Chondrocyte (in vitro differentiated cells): ENCODE data around the gene GGPS1. TPM values are rescaled to one million over a fixed set of nuclear protein-coding genes. Genes with fewer than 3 reads are reported as not detected.

ENCODE experiments used
- DNase-seq: peaks from one replicate; pipeline ENCODE4 v3.0.0; 2021; ENCODE audit warnings: mixed read lengths, low spot score
- H3K27ac Mint-ChIP-seq: one replicate; pipeline ENCODE4 v1.8.0; 2021; ENCODE audit warnings: mild to moderate bottlenecking, moderate library complexity, mixed read lengths; ENCODE audit not compliant: unreplicated experiment
- H3K27me3 Mint-ChIP-seq: 2 replicates; pipeline ENCODE4 v1.8.0; 2021; ENCODE audit warnings: low read depth, mixed read lengths
- H3K36me3 Mint-ChIP-seq: 2 replicates; pipeline ENCODE4 v1.8.0; 2021; ENCODE audit warnings: low read depth, mixed read lengths
- H3K4me1 Mint-ChIP-seq: 2 replicates; pipeline ENCODE4 v1.8.0; 2021; ENCODE audit warnings: low read depth, mild to moderate bottlenecking, mixed read lengths
- H3K4me3 Mint-ChIP-seq: one replicate; pipeline ENCODE4 v1.8.0; 2021; ENCODE audit warnings: mild to moderate bottlenecking, moderate library complexity, mixed read lengths; ENCODE audit not compliant: unreplicated experiment
- H3K9me3 Mint-ChIP-seq: 2 replicates; pipeline ENCODE4 v1.8.0; 2021; ENCODE audit warnings: low read depth, mixed read lengths
- total RNA-seq: library from RNA; stranded (reverse); gene quantifications from 3 replicates; pipeline ENCODE4 v1.2.1, GENCODE V29; 2021
- TF ChIP-seq, protein P1 (sequence below): fragments of 200-600 bp; sonication (generic); IDR thresholded peaks from 2 replicates; pipeline ENCODE4 v1.5.0; 2021; ENCODE audit warnings: antibody characterized with exemption, mild to moderate bottlenecking, moderate library complexity

The GGPS1 gene
- total RNA-seq, 1 donor from 2014 or later: 39.1 TPM

DNA sequence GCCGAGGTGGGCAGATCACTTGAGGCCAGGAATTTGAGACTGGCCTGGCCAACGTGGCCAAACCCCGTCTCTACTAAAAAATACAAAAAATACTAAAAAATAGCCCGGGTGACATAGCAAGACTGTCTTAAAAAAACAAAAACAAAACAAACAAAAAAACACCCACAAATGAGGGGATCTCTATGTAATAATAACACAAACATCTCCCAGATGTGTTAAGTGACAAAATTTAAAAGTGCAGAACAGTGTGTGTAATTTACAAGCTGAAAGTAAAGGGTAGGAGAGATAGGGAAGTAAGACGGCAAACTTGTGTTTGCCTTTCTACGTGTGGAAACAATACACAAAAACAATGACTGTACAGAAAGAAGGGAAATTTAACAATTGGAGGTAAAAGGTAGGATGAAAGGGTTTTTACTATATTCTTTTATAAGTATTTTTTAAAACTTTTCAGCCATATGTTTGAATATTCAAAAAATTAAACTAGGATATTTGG is 36.7 kb upstream of the GGPS1 start:
- no peak overlapping the region for H3K27ac Mint-ChIP-seq
- H3K27me3 Mint-ChIP-seq: no peaks in the 10 kb centered on the region
- no peaks in the 10 kb centered on the region for H3K9me3 Mint-ChIP-seq
- no peaks in the 10 kb centered on the region for H3K36me3 Mint-ChIP-seq
- H3K4me3 Mint-ChIP-seq: no peak overlapping the region
- TF ChIP-seq, protein P1, sequence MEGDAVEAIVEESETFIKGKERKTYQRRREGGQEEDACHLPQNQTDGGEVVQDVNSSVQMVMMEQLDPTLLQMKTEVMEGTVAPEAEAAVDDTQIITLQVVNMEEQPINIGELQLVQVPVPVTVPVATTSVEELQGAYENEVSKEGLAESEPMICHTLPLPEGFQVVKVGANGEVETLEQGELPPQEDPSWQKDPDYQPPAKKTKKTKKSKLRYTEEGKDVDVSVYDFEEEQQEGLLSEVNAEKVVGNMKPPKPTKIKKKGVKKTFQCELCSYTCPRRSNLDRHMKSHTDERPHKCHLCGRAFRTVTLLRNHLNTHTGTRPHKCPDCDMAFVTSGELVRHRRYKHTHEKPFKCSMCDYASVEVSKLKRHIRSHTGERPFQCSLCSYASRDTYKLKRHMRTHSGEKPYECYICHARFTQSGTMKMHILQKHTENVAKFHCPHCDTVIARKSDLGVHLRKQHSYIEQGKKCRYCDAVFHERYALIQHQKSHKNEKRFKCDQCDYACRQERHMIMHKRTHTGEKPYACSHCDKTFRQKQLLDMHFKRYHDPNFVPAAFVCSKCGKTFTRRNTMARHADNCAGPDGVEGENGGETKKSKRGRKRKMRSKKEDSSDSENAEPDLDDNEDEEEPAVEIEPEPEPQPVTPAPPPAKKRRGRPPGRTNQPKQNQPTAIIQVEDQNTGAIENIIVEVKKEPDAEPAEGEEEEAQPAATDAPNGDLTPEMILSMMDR: no peak
- no peak for DNase-seq
- H3K4me1 Mint-ChIP-seq: peaks cover 14% of the 10 kb centered on the region

DNA sequence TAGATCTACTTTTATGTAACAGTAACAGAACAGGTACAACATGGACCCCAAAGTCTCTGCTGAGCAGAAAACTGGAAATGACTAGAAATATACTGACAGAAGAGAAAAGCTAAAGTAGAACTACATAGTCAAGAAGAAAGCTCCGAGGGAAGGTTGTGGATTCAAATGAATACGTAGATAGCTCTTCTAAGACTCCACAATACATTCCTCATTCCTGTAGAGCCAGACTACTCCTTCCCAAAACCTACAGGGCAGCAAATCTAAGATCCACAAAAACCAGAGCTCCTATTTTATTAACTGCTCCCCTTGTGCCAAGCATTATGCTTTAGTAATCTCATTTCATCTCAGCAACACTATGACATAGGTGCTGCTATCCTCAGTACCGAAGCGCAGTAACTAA is 35.6 kb upstream of the GGPS1 start:
- H3K9me3 Mint-ChIP-seq: peaks cover 3% of the 10 kb centered on the region
- no peaks in the 10 kb centered on the region for H3K27me3 Mint-ChIP-seq
- DNase-seq: no peak
- TF ChIP-seq, protein P1: no peak
- H3K4me3 Mint-ChIP-seq: no peak overlapping the region
- H3K36me3 Mint-ChIP-seq: no peaks in the 10 kb centered on the region
- H3K4me1 Mint-ChIP-seq: peaks cover 12% of the 10 kb centered on the region
- peak overlapping the region; percentile 12 for H3K27ac Mint-ChIP-seq

DNA sequence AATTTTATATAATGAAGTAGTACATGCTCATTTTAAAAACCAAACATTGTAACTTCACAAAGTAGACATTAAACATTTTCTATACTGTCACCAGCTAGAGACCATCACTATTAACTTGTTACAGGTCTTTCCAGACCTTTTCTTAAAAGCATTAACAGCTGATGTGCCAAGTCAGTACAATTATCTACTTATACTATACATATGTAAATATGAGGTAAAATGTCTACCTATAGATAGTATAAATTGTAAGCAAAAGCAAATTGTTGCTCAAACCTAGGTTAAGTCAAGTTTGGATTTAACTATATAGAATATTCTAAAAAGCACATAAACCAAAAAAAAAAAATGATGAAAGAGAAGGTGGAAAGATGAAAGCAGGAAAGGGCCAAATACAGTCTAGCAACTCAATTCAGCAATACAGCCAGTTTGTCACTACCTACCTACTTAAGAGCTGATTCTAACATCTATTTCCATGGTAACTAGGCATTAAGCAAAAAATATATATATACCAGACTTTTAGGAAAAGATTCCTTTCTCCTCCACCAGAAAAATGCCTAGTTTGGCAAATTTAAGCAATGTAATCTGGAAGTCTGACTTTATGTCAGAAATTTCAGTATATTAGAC is 34.9 kb upstream of the GGPS1 start:
- H3K27me3 Mint-ChIP-seq: no peaks in the 10 kb centered on the region
- peaks cover 14% of the 10 kb centered on the region for H3K4me1 Mint-ChIP-seq

DNA sequence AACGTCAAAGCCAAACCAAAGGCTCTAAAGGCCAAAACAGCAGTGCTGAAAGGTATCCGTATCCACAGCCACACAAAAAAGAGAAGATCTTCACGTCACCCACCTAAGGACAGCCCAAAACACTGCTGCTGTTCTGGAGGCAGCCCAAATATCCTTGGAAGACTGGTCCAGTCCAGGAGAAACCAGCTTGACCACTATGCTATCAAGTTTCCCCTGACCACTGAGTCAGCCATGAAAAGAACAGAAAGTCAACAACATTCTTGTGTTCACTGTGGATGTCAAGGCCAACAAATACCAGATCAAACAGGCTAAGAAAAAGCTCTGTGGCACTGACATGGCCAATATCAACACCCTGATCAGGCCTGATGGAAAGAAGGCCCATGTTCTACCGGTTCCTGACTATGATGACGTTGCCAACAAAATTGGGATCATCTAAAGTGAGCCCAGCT is 32.4 kb upstream of the GGPS1 start:
- TF ChIP-seq, protein P1: no peak
- Mint-ChIP-seq H3K36me3 (no peaks in the 10 kb centered on the region), H3K27ac (peak overlapping the region; percentile 86), H3K4me1 (peaks cover 21% of the 10 kb centered on the region), H3K27me3 (no peaks in the 10 kb centered on the region), H3K4me3 (no peak overlapping the region), H3K9me3 (peaks cover 3% of the 10 kb centered on the region)
- no peak for DNase-seq

More for the DNA sequence above, 34.9 kb upstream of the GGPS1 start:
- TF ChIP-seq, protein P1: no peak
- Mint-ChIP-seq H3K27ac (no peak overlapping the region), H3K4me3 (no peak overlapping the region), H3K9me3 (peaks cover 3% of the 10 kb centered on the region), H3K36me3 (no peaks in the 10 kb centered on the region)
- no peak for DNase-seq

DNA sequence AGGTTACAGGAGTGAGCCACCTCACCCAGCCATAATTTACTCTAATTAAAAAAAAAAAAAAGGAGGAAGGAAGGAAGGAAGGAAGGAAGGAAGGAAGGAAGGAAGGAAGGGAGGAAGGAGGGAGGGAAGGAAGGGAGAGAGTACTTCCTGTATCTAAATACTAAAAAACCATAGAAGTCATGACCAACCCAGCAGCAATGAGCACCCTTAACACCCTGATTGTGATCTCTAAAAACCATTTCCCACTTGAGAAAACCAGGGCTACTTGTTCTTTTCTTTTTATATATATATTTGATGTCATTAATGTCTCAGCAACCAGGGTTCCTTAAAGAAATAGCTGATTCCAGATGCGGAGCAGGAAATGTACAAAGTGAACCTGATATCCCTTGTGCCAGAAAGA is 31.6 kb upstream of the GGPS1 start:
- peaks cover 3% of the 10 kb centered on the region for H3K9me3 Mint-ChIP-seq
- no peak overlapping the region for H3K4me3 Mint-ChIP-seq
- H3K27ac Mint-ChIP-seq: no peak overlapping the region
- DNase-seq: no peak
- TF ChIP-seq, protein P1: no peak
- peaks cover 21% of the 10 kb centered on the region for H3K4me1 Mint-ChIP-seq
- no peaks in the 10 kb centered on the region for H3K36me3 Mint-ChIP-seq
- no peaks in the 10 kb centered on the region for H3K27me3 Mint-ChIP-seq
